HepG2 (cell line): ENCODE measurements around the gene GLRB. TPM values are rescaled to one million over a fixed set of nuclear protein-coding genes. Genes with fewer than 3 reads are reported as not detected.
A peak's percentile ranks its signal among the peaks of the same experiment; 100 is the strongest.

Experiments
- ATAC-seq: fragments of 200-7000 bp; cut with Tn5 transposase; 3 replicates; pipeline ENCODE4 v1.9.1; 2020; ENCODE audit warnings: mild to moderate bottlenecking, moderate library complexity
- BruUV-seq: library from RNA; stranded (reverse); fragments of 400-500 nt; replicated peaks from 2 replicates; lab custom pipeline; 2021; lab: Mats Ljungman, UMichigan
- CTCF ChIA-PET: fragments of 300-600 bp; formaldehyde crosslinking; extraction: SDS; loops from one replicate; lab custom pipeline; 2021; ENCODE audit warnings: low total read pairs, inconsistent platforms, low intra/inter-chr PET ratio; lab: Yijun Ruan, JAX
- POLR2A ChIA-PET: fragments of 350-600 bp; sonication (Branson Sonifier 250); formaldehyde crosslinking; loops from one replicate; lab custom pipeline; 2020; ENCODE audit warnings: antibody characterized with exemption, inconsistent platforms; lab: Yijun Ruan, JAX
- DNase-seq: peaks from one replicate; pipeline ENCODE4 v3.0.0-alpha.2; 2015; ENCODE audit warnings: low spot score
- FAIRE-seq: peaks from 3 replicates; lab custom pipeline; 2011; peaks lifted over from hg19 to GRCh38; lab: Jason Lieb, UNC
- H2AFZ ChIP-seq: one replicate; pipeline ENCODE4 v1.6.1; 2011; ENCODE audit warnings: low read length, inconsistent platforms
- H3K27ac ChIP-seq: fragments of 300-600 bp; 3 replicates; pipeline ENCODE4 v1.8.0; 2011; ENCODE audit warnings: mixed run types, mild to moderate bottlenecking, mixed read lengths, low read length, inconsistent platforms; ENCODE audit not compliant: insufficient read depth; ENCODE audit errors: extremely low read length
- H3K27me3 ChIP-seq, 2 experiments: fragments of 200-600 bp in 1 of 2; 2 replicates in 1 of 2; 3 replicates in 1 of 2; pipeline versions ENCODE4 v1.6.0 to v1.8.0; 2011; ENCODE audit warnings: low read length in 2 of 2, mild to moderate bottlenecking in 2 of 2, moderate library complexity in 2 of 2, inconsistent platforms in 1 of 2; ENCODE audit not compliant: insufficient read depth in 2 of 2, control insufficient read depth in 1 of 2
- H3K36me3 ChIP-seq, 2 experiments: fragments of 200-600 bp in 1 of 2; replicated peaks in 1 of 2; 2 replicates in 1 of 2; 3 replicates in 1 of 2; pipeline versions ENCODE4 v1.5.1 to v1.8.0; 2011; ENCODE audit warnings: low read length in 2 of 2, inconsistent platforms in 1 of 2; ENCODE audit not compliant: insufficient read depth in 2 of 2, control insufficient read depth in 1 of 2
- H3K4me1 ChIP-seq: 2 replicates; pipeline ENCODE4 v1.5.1; 2012; ENCODE audit warnings: low read length, inconsistent platforms; ENCODE audit not compliant: insufficient read depth
- H3K4me2 ChIP-seq: 2 replicates; pipeline ENCODE4 v1.6.0; 2011; ENCODE audit warnings: low read depth, low read length, inconsistent platforms
- H3K4me3 ChIP-seq, 3 experiments: fragments of 200-600 bp in 1 of 3; sonication (generic), shearing (Covaris generic) in 1 of 3; replicated peaks in 1 of 3; 2 replicates each; pipeline ENCODE4 v1.5.1; 2011 to 2016; ENCODE audit warnings: low read length in 3 of 3, inconsistent platforms in 2 of 3, low read depth in 2 of 3, mild to moderate bottlenecking in 2 of 3, control low read depth in 1 of 3, mixed read lengths in 1 of 3; ENCODE audit not compliant: insufficient read depth in 1 of 3
- H3K79me2 ChIP-seq: one replicate; pipeline ENCODE4 v1.6.1; 2011; ENCODE audit warnings: low read length, inconsistent platforms; ENCODE audit not compliant: insufficient read depth
- H3K9ac ChIP-seq: 2 replicates; pipeline ENCODE4 v1.6.0; 2011; ENCODE audit warnings: mild to moderate bottlenecking, low read depth, low read length, inconsistent platforms; ENCODE audit not compliant: insufficient read depth
- H3K9me3 ChIP-seq: 2 replicates; pipeline ENCODE4 v1.5.1; 2012; ENCODE audit warnings: mild to moderate bottlenecking, low read length
- H4K20me1 ChIP-seq: 2 replicates; pipeline ENCODE4 v1.6.0; 2011; ENCODE audit warnings: inconsistent platforms, mild to moderate bottlenecking, low read length, moderate library complexity; ENCODE audit not compliant: insufficient read depth
- KAT7 ChIP-seq: IDR thresholded peaks from 2 replicates; pipeline ENCODE4 v1.6.1; 2018; ENCODE audit warnings: borderline replicate concordance, missing compliant biosample characterization
- KLF16 ChIP-seq, 2 experiments: sonication (generic) in 1 of 2; formaldehyde crosslinking in 1 of 2; IDR thresholded peaks; 2 replicates each; pipeline versions ENCODE4 v1.6.1 to v1.8.0; 2016 to 2023; ENCODE audit warnings: missing genetic modification reagents in 2 of 2, missing compliant biosample characterization in 1 of 2
- MAFF ChIP-seq: IDR thresholded peaks from 2 replicates; pipeline ENCODE4 v1.6.1; 2011; ENCODE audit warnings: low read depth, low read length, improper control_type of control experiment
- MAFK ChIP-seq, 2 experiments: IDR thresholded peaks in 1 of 2; conservative IDR thresholded peaks in 1 of 2; 2 replicates each; pipeline ENCODE4 v1.6.1; 2011; ENCODE audit warnings: improper control_type of control experiment in 2 of 2, low read length in 2 of 2
- TFDP1 ChIP-seq: IDR thresholded peaks from 2 replicates; pipeline ENCODE4 v1.6.1; 2016; ENCODE audit warnings: missing compliant biosample characterization, missing genetic modification reagents, borderline replicate concordance
- ZBTB33 ChIP-seq: sonication (generic); formaldehyde crosslinking; IDR thresholded peaks from 2 replicates; pipeline ENCODE4 v1.4.0; 2020; ENCODE audit warnings: missing genetic modification reagents
- ZNF207 ChIP-seq: fragments of 450-650 bp; IDR thresholded peaks from 2 replicates; pipeline ENCODE4 v1.6.1; 2016; ENCODE audit warnings: antibody characterized with exemption, borderline replicate concordance
- WGBS: methylation state at CpG from one replicate; pipeline ENCODE4 v1.1.6; 2017; ENCODE audit warnings: low lambda C conversion rate; 5-methylcytosine and 5-hydroxymethylcytosine counted together
- in situ Hi-C: cut with HindIII; loops from 2 replicates; pipeline ENCODE4 v1.10.0; 2017; ENCODE audit warnings: low pct_unique_long_range_greater_than_20kb; ENCODE audit not compliant: extremely low pct_ligation_motif_present
- intact Hi-C: fragments of 100-400 bp; cut with micrococcal nuclease; formaldehyde crosslinking; loops from one replicate; pipeline ENCODE4 v1.10.0; 2022; ENCODE audit not compliant: unreplicated experiment
- polyA plus RNA-seq, 8 experiments: library from polyadenylated mRNA; depleted of rRNA in 3 of 8; stranded (reverse) in 7 of 8; unstranded in 1 of 8; fragments of >200 nt; fragmentation: Illumina TruSeq in 4 of 8; extraction: Trizol in 4 of 8; gene quantifications; 2 replicates each; pipeline versions ENCODE4 v1.2.1 to v1.2.3, GENCODE V29; 2011 to 2016; ENCODE audit warnings: low read depth in 4 of 8, missing spikeins in 1 of 8, mixed read lengths in 1 of 8; ENCODE audit not compliant: insufficient read depth in 1 of 8
- total RNA-seq, 5 experiments: library from RNA; depleted of rRNA; stranded (reverse); fragments of >200 nt; fragmentation: Illumina TruSeq; extraction: Trizol; gene quantifications; 2 replicates each; pipeline ENCODE4 v1.2.3, GENCODE V29; 2016; ENCODE audit warnings: low read depth in 1 of 5

The GLRB gene
- total and polyA plus RNA-seq, 2 of the 13 experiments (the other 11 are each of a cell fraction or from before 2014, with no cell fraction given) = 0.17 to 0.24 TPM

GRCh38 chr4:157184300-157184699 is 108.3 kb downstream of the GLRB start:
- H3K4me3 ChIP-seq = no peak overlapping the region
- in situ Hi-C loops (no loop called here), intact Hi-C loops (no loop called here)
- no peak for TF ChIP-seq KAT7 (CRISPR knock-in tag)
- TF ChIP-seq MAFF = peak; percentile 42; the same call in 1 of the 2 replicates
- TF ChIP-seq KLF16 (CRISPR knock-in tag; IDR thresholded peaks at IDR 0.05) = no peak
- TF ChIP-seq ZNF207 = no peak
- TF ChIP-seq TFDP1 = no peak
- TF ChIP-seq ZBTB33 (CRISPR knock-in tag) = no peak
- TF ChIP-seq MAFK (conservative IDR thresholded peaks at IDR 0.05 in 1 of 2, IDR thresholded peaks at IDR 0.05 in 1 of 2; ENCODE audit: low read length in 2 of 2) = peak in 1 of 2 experiments; percentile 70; a peak in 2 of 4 replicates
- no peak overlapping the region for H3K27ac ChIP-seq
- H3K36me3 ChIP-seq = no peaks in the 10 kb centered on the region
- DNase-seq (no peak), FAIRE-seq (no peak), ATAC-seq (no peak)
- ChIA-PET CTCF (no interaction called here), POLR2A (no interaction called here)
- BruUV-seq = no TSS peak
- H3K9ac ChIP-seq = no peak overlapping the region
- H3K79me2 ChIP-seq = no peaks in the 10 kb centered on the region
- H3K27me3 ChIP-seq = no peaks in the 10 kb centered on the region
- WGBS = 0% methylated on average over 1 of the region's 1 CpG
- no peak overlapping the region for H3K4me2 ChIP-seq
- no peaks in the 10 kb centered on the region for H4K20me1 ChIP-seq
- no peaks in the 10 kb centered on the region for H3K4me1 ChIP-seq
- no peaks in the 10 kb centered on the region for H3K9me3 ChIP-seq
- no peak overlapping the region for H2AFZ ChIP-seq
